Liver (tissue), 3 donors: ENCODE data around the gene ARF1.

ENCODE experiments used
- ATF3 ChIP-seq: IDR thresholded peaks from 2 replicates; pipeline ENCODE4 v1.6.1; 2016; ENCODE audit warnings: antibody characterized with exemption
- CTCF ChIP-seq: fragments of 150-350 bp; IDR thresholded peaks from 2 replicates; pipeline ENCODE4 v1.5.1; 2017; ENCODE audit warnings: improper control_type of control experiment, low read depth, low read length; ENCODE audit not compliant: missing input control
- HNF4A ChIP-seq, 2 donors: conservative IDR thresholded peaks; 2 replicates each; pipeline ENCODE4 v1.6.1; 2016; ENCODE audit warnings: antibody characterized with exemption in 2 of 2, mild to moderate bottlenecking in 2 of 2
- HNF4G ChIP-seq: IDR thresholded peaks from 2 replicates; pipeline ENCODE4 v1.6.1; 2016; ENCODE audit warnings: antibody characterized with exemption
- JUND ChIP-seq, 2 donors: IDR thresholded peaks; 2 replicates each; pipeline ENCODE4 v1.6.1; 2016; ENCODE audit warnings: antibody characterized with exemption in 2 of 2
- MAX ChIP-seq: IDR thresholded peaks from 2 replicates; pipeline ENCODE4 v1.6.1; 2016; ENCODE audit warnings: antibody characterized with exemption
- RAD21 ChIP-seq, 2 donors: IDR thresholded peaks; 2 replicates each; pipeline ENCODE4 v1.6.1; 2016; ENCODE audit warnings: antibody characterized with exemption in 2 of 2, mild to moderate bottlenecking in 2 of 2
- REST ChIP-seq: IDR thresholded peaks from 2 replicates; pipeline ENCODE4 v1.6.1; 2016; ENCODE audit warnings: antibody characterized with exemption, mild to moderate bottlenecking
- RXRA ChIP-seq, 2 donors: IDR thresholded peaks; 2 replicates each; pipeline ENCODE4 v1.6.1; 2017 to 2018; ENCODE audit warnings: antibody characterized with exemption in 2 of 2, mild to moderate bottlenecking in 1 of 2
- SP1 ChIP-seq: IDR thresholded peaks from 2 replicates; pipeline ENCODE4 v1.6.1; 2018; ENCODE audit warnings: antibody characterized with exemption, mild to moderate bottlenecking
- TAF1 ChIP-seq: conservative IDR thresholded peaks from 2 replicates; pipeline ENCODE4 v1.6.1; 2016; ENCODE audit warnings: antibody characterized with exemption, mild to moderate bottlenecking
- YY1 ChIP-seq: IDR thresholded peaks from 2 replicates; pipeline ENCODE4 v1.6.1; 2016; ENCODE audit warnings: antibody characterized with exemption, mild to moderate bottlenecking
- TF ChIP-seq, protein P1 (sequence below): IDR thresholded peaks from 2 replicates; pipeline ENCODE4 v1.6.1; 2016; ENCODE audit warnings: antibody characterized with exemption
- donor health status: healthy.
- donor health status: healthy.

DNA sequence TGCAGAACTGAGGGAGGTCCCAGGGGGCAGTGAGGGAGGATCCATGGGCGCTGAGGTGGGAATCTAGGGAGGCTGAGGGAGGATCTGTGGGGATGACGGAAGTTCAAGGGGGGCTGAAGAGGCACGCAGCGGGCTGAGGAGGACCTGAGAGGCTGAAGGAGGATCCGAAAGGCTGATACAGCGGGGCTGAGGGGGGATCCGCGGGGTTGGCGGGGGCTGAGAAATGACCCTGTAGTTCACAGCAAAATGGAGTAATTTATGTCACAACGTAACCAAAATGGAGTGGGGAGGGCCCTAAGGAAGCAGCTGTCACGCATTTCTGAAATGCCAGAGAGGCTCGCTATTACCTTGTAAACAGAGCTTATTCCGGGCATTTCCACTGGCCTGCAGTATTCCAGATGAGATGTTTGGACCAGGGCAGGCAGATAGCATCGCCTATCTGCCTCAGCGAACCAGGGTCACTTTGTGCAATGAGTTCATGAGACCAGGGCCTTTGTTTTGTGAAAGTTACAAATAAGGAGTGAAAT is 27.5 kb downstream of the ARF1 start:
- TF ChIP-seq CTCF (no peak), RXRA (IDR thresholded peaks at IDR 0.05) (no peak), JUND (IDR thresholded peaks at IDR 0.05) (no peak), REST (no peak), YY1 (no peak), TAF1 (no peak), MAX (no peak), HNF4G (no peak), HNF4A (conservative IDR thresholded peaks at IDR 0.05) (no peak), ATF3 (no peak), RAD21 (IDR thresholded peaks at IDR 0.05) (no peak), SP1 (no peak)
- TF ChIP-seq, protein P1, sequence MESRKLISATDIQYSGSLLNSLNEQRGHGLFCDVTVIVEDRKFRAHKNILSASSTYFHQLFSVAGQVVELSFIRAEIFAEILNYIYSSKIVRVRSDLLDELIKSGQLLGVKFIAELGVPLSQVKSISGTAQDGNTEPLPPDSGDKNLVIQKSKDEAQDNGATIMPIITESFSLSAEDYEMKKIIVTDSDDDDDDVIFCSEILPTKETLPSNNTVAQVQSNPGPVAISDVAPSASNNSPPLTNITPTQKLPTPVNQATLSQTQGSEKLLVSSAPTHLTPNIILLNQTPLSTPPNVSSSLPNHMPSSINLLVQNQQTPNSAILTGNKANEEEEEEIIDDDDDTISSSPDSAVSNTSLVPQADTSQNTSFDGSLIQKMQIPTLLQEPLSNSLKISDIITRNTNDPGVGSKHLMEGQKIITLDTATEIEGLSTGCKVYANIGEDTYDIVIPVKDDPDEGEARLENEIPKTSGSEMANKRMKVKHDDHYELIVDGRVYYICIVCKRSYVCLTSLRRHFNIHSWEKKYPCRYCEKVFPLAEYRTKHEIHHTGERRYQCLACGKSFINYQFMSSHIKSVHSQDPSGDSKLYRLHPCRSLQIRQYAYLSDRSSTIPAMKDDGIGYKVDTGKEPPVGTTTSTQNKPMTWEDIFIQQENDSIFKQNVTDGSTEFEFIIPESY = no peak
